NCI-H1048 (cell line): ENCODE measurements around the gene SMIM36.
"Not testable (repeated sequence)": the region's sequence is repeated elsewhere in the genome, so short reads cannot be mapped to it uniquely, and the experiment has no call there.

Experiments
- DNase-seq: peaks from one replicate; lab custom pipeline; 2025; lab: John Stamatoyannopoulos, UW

The SMIM36 gene

GRCh38 chr17:55413825-55414489 is 97.3 kb downstream of the SMIM36 start:
- DNase-seq: no peak

GRCh38 chr17:55411463-55411855 is 99.8 kb downstream of the SMIM36 start:
- no peak for DNase-seq

GRCh38 chr17:55410722-55411462 is 100.4 kb downstream of the SMIM36 start:
- no peak for DNase-seq

GRCh38 chr17:55409030-55409800 is 102.0 kb downstream of the SMIM36 start:
- DNase-seq: no peak

- no peak for DNase-seq
These were observed 103.3 kb downstream of the SMIM36 start for GRCh38 chr17:55407641-55408566.

- DNase-seq: no peak
These were observed 105.7 kb downstream of the SMIM36 start for GRCh38 chr17:55405600-55405999.

- DNase-seq: not testable (repeated sequence)
These were observed 107.1 kb downstream of the SMIM36 start for GRCh38 chr17:55404197-55404596.

- DNase-seq: no peak
These were observed 108.9 kb downstream of the SMIM36 start for GRCh38 chr17:55402374-55402773.
